Measurements from ENCODE around the gene ASB4. TPM values are rescaled to one million over a fixed set of nuclear protein-coding genes. Genes with fewer than 3 reads are reported as not detected.

Gene ASB4
- total RNA-seq, 2 donors from 2014 or later, result 0.14 TPM; not detected in 1

GRCh38 chr7:95491634-95492314 lies 6.0 kb downstream of the ASB4 start:
- ATAC-seq (ENCODE audit: insufficient number of reproducible peaks, low FRiP score, low read depth), result no peak
- H3K4me3 ChIP-seq, result no peak overlapping the region
- H3K27me3 ChIP-seq (replicated peaks; ENCODE audit: insufficient read depth), result no peaks in the 10 kb centered on the region
- no peak for DNase-seq (ENCODE audit: low spot score)
- no peaks in the 10 kb centered on the region for H3K36me3 ChIP-seq
- H3K27ac ChIP-seq, result no peak overlapping the region
- TF ChIP-seq CTCF (IDR thresholded peaks at IDR 0.05), result no peak
- no peaks in the 10 kb centered on the region for H3K4me1 ChIP-seq (ENCODE audit: control insufficient read depth in 1 of 2, low read depth in 2 of 2)
- H3K9me3 ChIP-seq, result no peaks in the 10 kb centered on the region

- DNase-seq (ENCODE audit: low spot score) (no peak), ATAC-seq (ENCODE audit: insufficient number of reproducible peaks, low FRiP score, low read depth) (no peak)
- H3K27me3 ChIP-seq (replicated peaks; ENCODE audit: insufficient read depth), result no peaks in the 10 kb centered on the region
- H3K9me3 ChIP-seq, result no peaks in the 10 kb centered on the region
- no peaks in the 10 kb centered on the region for H3K4me1 ChIP-seq (ENCODE audit: control insufficient read depth in 1 of 2, low read depth in 2 of 2)
- H3K4me3 ChIP-seq, result no peak overlapping the region
- no peak overlapping the region for H3K27ac ChIP-seq
- no peaks in the 10 kb centered on the region for H3K36me3 ChIP-seq
- no peak for TF ChIP-seq CTCF (IDR thresholded peaks at IDR 0.05)
These were observed 7.5 kb downstream of the ASB4 start for GRCh38 chr7:95493247-95493646.

DNA sequence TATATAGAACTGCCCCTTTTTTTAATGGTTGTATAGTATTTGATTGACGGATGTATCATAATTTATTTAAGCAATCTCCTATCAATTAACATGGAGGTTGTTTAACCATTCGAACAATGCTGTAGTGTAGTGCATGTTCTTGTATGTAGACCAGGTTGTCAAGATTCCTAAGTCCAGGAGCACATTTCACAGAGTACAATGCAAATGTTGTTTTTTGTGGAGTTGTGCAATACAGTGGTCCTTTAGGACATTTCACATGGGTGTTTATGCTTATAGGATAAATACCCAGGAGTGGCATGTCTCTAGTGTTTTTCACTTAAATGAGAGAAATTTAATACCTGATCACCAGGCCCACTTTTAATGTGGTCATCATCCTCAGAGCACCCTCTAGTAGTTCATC lies 8.1 kb downstream of the ASB4 start:
- H3K27me3 ChIP-seq (replicated peaks; ENCODE audit: insufficient read depth), result no peaks in the 10 kb centered on the region
- ATAC-seq (ENCODE audit: insufficient number of reproducible peaks, low FRiP score, low read depth) (no peak), DNase-seq (ENCODE audit: low spot score) (no peak)
- no peaks in the 10 kb centered on the region for H3K36me3 ChIP-seq
- H3K27ac ChIP-seq, result no peak overlapping the region
- no peaks in the 10 kb centered on the region for H3K4me1 ChIP-seq (ENCODE audit: control insufficient read depth in 1 of 2, low read depth in 2 of 2)
- H3K9me3 ChIP-seq, result no peaks in the 10 kb centered on the region
- H3K4me3 ChIP-seq, result no peak overlapping the region
- TF ChIP-seq CTCF (IDR thresholded peaks at IDR 0.05), result no peak

DNA sequence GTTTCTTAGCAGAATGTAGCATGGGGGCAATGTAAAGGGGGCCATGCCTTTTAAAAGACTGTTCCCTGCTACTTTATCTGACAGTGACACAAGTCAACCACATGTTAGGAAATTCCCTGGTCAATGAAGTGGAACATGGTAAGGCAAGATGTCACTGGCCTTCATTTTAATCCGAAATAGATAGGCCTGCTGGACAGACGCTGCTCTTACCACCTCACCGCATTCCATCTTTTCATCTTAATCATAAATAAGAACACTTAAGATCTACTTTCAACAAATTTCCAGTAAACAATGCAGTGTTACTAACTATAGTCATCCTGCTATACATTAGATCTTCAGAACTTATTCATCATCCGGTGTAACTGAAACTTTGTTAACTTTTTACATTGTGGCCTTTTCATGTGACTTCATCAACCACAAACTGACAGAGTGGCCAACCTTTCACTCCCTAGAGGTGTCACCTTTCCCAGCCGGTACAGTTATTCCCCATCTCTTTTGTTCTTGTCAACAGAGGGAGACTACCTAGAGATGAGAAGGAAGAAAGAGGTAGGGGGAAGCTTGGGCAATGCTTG lies 15.6 kb downstream of the ASB4 start:
- no peaks in the 10 kb centered on the region for H3K36me3 ChIP-seq
- H3K9me3 ChIP-seq, result no peaks in the 10 kb centered on the region
- no peak overlapping the region for H3K27ac ChIP-seq
- no peaks in the 10 kb centered on the region for H3K4me1 ChIP-seq (ENCODE audit: control insufficient read depth in 1 of 2, low read depth in 2 of 2)
- no peak overlapping the region for H3K4me3 ChIP-seq
- ATAC-seq (ENCODE audit: insufficient number of reproducible peaks, low FRiP score, low read depth) (no peak), DNase-seq (ENCODE audit: low spot score) (no peak)
- no peaks in the 10 kb centered on the region for H3K27me3 ChIP-seq (replicated peaks; ENCODE audit: insufficient read depth)
- no peak for TF ChIP-seq CTCF (IDR thresholded peaks at IDR 0.05)

GRCh38 chr7:95502403-95502802 lies 16.7 kb downstream of the ASB4 start:
- Histone ChIP-seq H3K4me3 (no peak overlapping the region), H3K27ac (no peak overlapping the region), H3K4me1 (ENCODE audit: control insufficient read depth in 1 of 2, low read depth in 2 of 2) (no peaks in the 10 kb centered on the region), H3K9me3 (no peaks in the 10 kb centered on the region), H3K27me3 (replicated peaks; ENCODE audit: insufficient read depth) (no peaks in the 10 kb centered on the region), H3K36me3 (no peaks in the 10 kb centered on the region)
- no peak for ATAC-seq (ENCODE audit: insufficient number of reproducible peaks, low FRiP score, low read depth)
- no peak for TF ChIP-seq CTCF (IDR thresholded peaks at IDR 0.05)
- no peak for DNase-seq (ENCODE audit: low spot score)
